Endothelial cell of umbilical vein (primary cell): ENCODE results near the gene GRM4. TPM values are rescaled to one million over a fixed set of nuclear protein-coding genes. Genes with fewer than 3 reads are reported as not detected.

Experiments
- BruUV-seq: library from RNA; stranded (reverse); fragments of 400-500 nt; replicated peaks from 2 replicates; lab custom pipeline; 2021; lab: Mats Ljungman, UMichigan
- CTCF ChIA-PET: fragments of 300-600, 350-600 bp; sonication (Branson Sonifier 250); formaldehyde crosslinking; loops from one replicate; lab custom pipeline; 2021; ENCODE audit warnings: antibody characterized with exemption, inconsistent platforms; lab: Charles Lee
- POLR2A ChIA-PET: fragments of 300-600, 350-600 bp; sonication (Branson Sonifier 250); formaldehyde crosslinking; loops from one replicate; lab custom pipeline; 2021; ENCODE audit warnings: antibody characterized with exemption, inconsistent platforms; lab: Charles Lee
- DNase-seq: peaks from one replicate; pipeline ENCODE4 v3.0.0-alpha.2; 2011; ENCODE audit warnings: low read depth, low spot score
- FAIRE-seq: peaks from 2 replicates; lab custom pipeline; 2011; peaks lifted over from hg19 to GRCh38; lab: Jason Lieb, UNC
- H2AFZ ChIP-seq: 2 replicates; pipeline ENCODE4 v1.6.0; 2012; ENCODE audit warnings: low read depth, low read length, control low read depth, inconsistent platforms
- H3K27ac ChIP-seq: 2 replicates; pipeline ENCODE4 v1.5.1; 2011; ENCODE audit warnings: low read depth, mild to moderate bottlenecking, control low read depth, low read length, moderate library complexity; ENCODE audit not compliant: insufficient read depth
- H3K27me3 ChIP-seq, 2 experiments: 2 replicates each; pipeline versions ENCODE4 v1.6.0 to v1.6.1; 2011; ENCODE audit warnings: low read length in 2 of 2, mixed read lengths in 1 of 2; ENCODE audit not compliant: control insufficient read depth in 2 of 2, insufficient read depth in 2 of 2
- H3K36me3 ChIP-seq, 2 experiments: 2 replicates in 1 of 2; 3 replicates in 1 of 2; pipeline ENCODE4 v1.5.1; 2011; ENCODE audit warnings: low read length in 2 of 2, mild to moderate bottlenecking in 1 of 2, moderate library complexity in 1 of 2; ENCODE audit not compliant: control insufficient read depth in 2 of 2, insufficient read depth in 2 of 2; ENCODE audit errors: extremely low read depth in 1 of 2
- H3K4me1 ChIP-seq: 3 replicates; pipeline ENCODE4 v1.5.1; 2011; ENCODE audit warnings: mild to moderate bottlenecking, low read length; ENCODE audit not compliant: control insufficient read depth, insufficient read depth; ENCODE audit errors: extremely low read depth
- H3K4me2 ChIP-seq: 2 replicates; pipeline ENCODE4 v1.6.1; 2011; ENCODE audit warnings: low read length, control low read depth, mixed read lengths; ENCODE audit not compliant: insufficient read depth
- H3K4me3 ChIP-seq, 3 experiments: fragments of 200-600 bp in 1 of 3; sonication (generic), shearing (Covaris generic) in 1 of 3; replicated peaks in 1 of 3; 2 replicates each; pipeline ENCODE4 v1.5.1; 2011 to 2016; ENCODE audit warnings: control low read depth in 3 of 3, low read length in 3 of 3, mild to moderate bottlenecking in 2 of 3, inconsistent platforms in 1 of 3, low read depth in 1 of 3, moderate library complexity in 1 of 3; ENCODE audit not compliant: insufficient read depth in 1 of 3
- H3K79me2 ChIP-seq: 2 replicates; pipeline ENCODE4 v1.6.0; 2012; ENCODE audit warnings: low read length, inconsistent platforms; ENCODE audit not compliant: control insufficient read depth, insufficient read depth
- H3K9ac ChIP-seq: replicated peaks from 2 replicates; pipeline ENCODE3; 2011; ENCODE audit warnings: low read length, control low read depth; ENCODE audit not compliant: insufficient read depth; ENCODE audit errors: extremely low read depth
- H3K9me1 ChIP-seq: replicated peaks from 3 replicates; pipeline ENCODE4 v1.6.0; 2011; ENCODE audit warnings: mild to moderate bottlenecking, low read length; ENCODE audit not compliant: control insufficient read depth, insufficient read depth; ENCODE audit errors: extremely low read depth
- H3K9me3 ChIP-seq: replicated peaks from 2 replicates; pipeline ENCODE4 v1.5.1; 2012; ENCODE audit warnings: low read length, inconsistent platforms; ENCODE audit not compliant: control insufficient read depth, insufficient read depth
- H4K20me1 ChIP-seq: replicated peaks from 2 replicates; pipeline ENCODE3; 2011; ENCODE audit warnings: mild to moderate bottlenecking, low read length; ENCODE audit not compliant: control insufficient read depth, insufficient read depth; ENCODE audit errors: extremely low read depth
- CTCF ChIP-seq, 2 donors: IDR thresholded peaks; 1 replicate in 1 of 2; 2 replicates in 1 of 2; pipeline ENCODE4 v1.5.1; 2011; ENCODE audit warnings: low read length in 2 of 2, mild to moderate bottlenecking in 2 of 2, moderate library complexity in 2 of 2, control low read depth in 1 of 2, inconsistent platforms in 1 of 2, low read depth in 1 of 2; ENCODE audit not compliant: insufficient read depth in 1 of 2; ENCODE audit errors: extremely low read depth in 1 of 2
- EZH2 ChIP-seq: IDR thresholded peaks from 2 replicates; pipeline ENCODE4 v1.6.1; 2012; ENCODE audit warnings: borderline replicate concordance, low read depth, mild to moderate bottlenecking, moderate library complexity, low read length, inconsistent platforms; ENCODE audit not compliant: severe bottlenecking
- FOS ChIP-seq: IDR thresholded peaks from 2 replicates; pipeline ENCODE4 v1.6.1; 2011; ENCODE audit warnings: mild to moderate bottlenecking, low read length, moderate library complexity, borderline replicate concordance; ENCODE audit not compliant: insufficient read depth
- GATA2 ChIP-seq: IDR thresholded peaks from 2 replicates; pipeline ENCODE4 v1.7.0; 2011; ENCODE audit warnings: low read depth, mild to moderate bottlenecking, moderate library complexity, mixed read lengths, low read length; ENCODE audit not compliant: insufficient read length, insufficient read depth
- JUN ChIP-seq: IDR thresholded peaks from 2 replicates; pipeline ENCODE4 v1.6.1; 2011; ENCODE audit warnings: borderline replicate concordance, low read depth; ENCODE audit not compliant: insufficient read length, insufficient read depth
- MAX ChIP-seq: IDR thresholded peaks from 2 replicates; pipeline ENCODE4 v1.6.1; 2011; ENCODE audit not compliant: insufficient read depth, insufficient read length
- MYC ChIP-seq: IDR thresholded peaks from one replicate; pipeline ENCODE4 v1.6.1; 2011; ENCODE audit warnings: mild to moderate bottlenecking, low read depth, low read length
- POLR2A ChIP-seq: IDR thresholded peaks from 2 replicates; pipeline ENCODE4 v1.6.1; 2012; ENCODE audit warnings: low read depth, mild to moderate bottlenecking, control low read depth, low read length
- POLR2AphosphoS5 ChIP-seq: IDR thresholded peaks from 2 replicates; pipeline ENCODE4 v1.6.1; 2012; ENCODE audit warnings: low read depth, mild to moderate bottlenecking, control low read depth, low read length, moderate library complexity; ENCODE audit not compliant: insufficient read depth
- dilution Hi-C: fragments of 300-500 bp; cut with MboI; formaldehyde crosslinking; loops from one replicate; pipeline ENCODE4 v1.15.0; 2019; ENCODE audit warnings: low sequenced_read_pairs; ENCODE audit not compliant: extremely low pct_ligation_motif_present
- intact Hi-C: fragments of 100-400 bp; cut with micrococcal nuclease; formaldehyde crosslinking; loops from one replicate; pipeline ENCODE4 v1.10.0; 2022
- polyA plus RNA-seq, 4 experiments: library from polyadenylated mRNA; depleted of rRNA in 3 of 4; stranded (reverse) in 3 of 4; unstranded in 1 of 4; fragments of >200 nt; gene quantifications; 2 replicates each; pipeline versions ENCODE4 v1.2.1 to v1.2.3, GENCODE V29; 2011 to 2012; ENCODE audit warnings: missing spikeins in 1 of 4
- total RNA-seq: library from RNA; stranded (reverse); gene quantifications from 2 replicates; pipeline ENCODE4 v1.2.3, GENCODE V29; 2021

GRM4 gene
- total and polyA plus RNA-seq, 2 donors (not counting 3 experiments of a cell fraction or from before 2014, with no cell fraction given) = 0.03 TPM; not detected in 1

- no TSS peak for BruUV-seq
- no peak overlapping the region for H3K4me2 ChIP-seq
- dilution Hi-C loops (no loop called here), intact Hi-C loops (no loop called here)
- no peak overlapping the region for H3K27ac ChIP-seq
- H2AFZ ChIP-seq = no peak overlapping the region
- ChIA-PET CTCF (no interaction called here), POLR2A (interaction anchor here (0.6 kb wide), 1 partner anchor 12 kb away, joined by 4 read pairs; no protein-coding TSS in a partner anchor)
- H3K9me3 ChIP-seq = no peaks in the 10 kb centered on the region
- peaks cover 2 to 13% of the 10 kb centered on the region in 2 experiments for H3K27me3 ChIP-seq
- no peaks in the 10 kb centered on the region for H4K20me1 ChIP-seq
- H3K4me3 ChIP-seq = no peak overlapping the region
- DNase-seq = no peak
- H3K79me2 ChIP-seq = no peaks in the 10 kb centered on the region
- no peaks in the 10 kb centered on the region for H3K9me1 ChIP-seq
- no peaks in the 10 kb centered on the region for H3K36me3 ChIP-seq
- H3K4me1 ChIP-seq = no peaks in the 10 kb centered on the region
- TF ChIP-seq FOS (no peak), JUN (no peak), EZH2 (no peak), POLR2A (no peak), GATA2 (no peak), POLR2AphosphoS5 (no peak), MYC (no peak), CTCF (IDR thresholded peaks at IDR 0.05; ENCODE audit: extremely low read depth in 1 of 2, insufficient read depth in 1 of 2, low read depth in 1 of 2, low read length in 2 of 2) (no peak), MAX (no peak)
- FAIRE-seq = no peak
- no peak overlapping the region for H3K9ac ChIP-seq
Observed at GRCh38 chr6:33981421-33981820, 164.5 kb downstream of the GRM4 start.
